K562 (cell line): ENCODE data around the gene IQCC. TPM values are rescaled to one million over a fixed set of nuclear protein-coding genes. Genes with fewer than 3 reads are reported as not detected.

Source experiments
- BRCA1 ChIP-seq, 2 experiments: fragments of 450-650 bp in 1 of 2; sonication (generic) in 1 of 2; formaldehyde crosslinking in 1 of 2; IDR thresholded peaks; 2 replicates each; pipeline versions ENCODE4 v1.5.0 to v1.6.1; 2017 to 2020; ENCODE audit warnings: mild to moderate bottlenecking in 1 of 2, missing genetic modification reagents in 1 of 2
- CAMTA2 ChIP-seq: fragments of 250-450 bp; sonication (Bioruptor Pico); conservative IDR thresholded peaks from 2 replicates; pipeline ENCODE4 v1.5.1; 2022
- CHD4 ChIP-seq: fragments of 200-600 bp; sonication (generic); IDR thresholded peaks from 3 replicates; pipeline ENCODE4 v1.6.1; 2012; ENCODE audit warnings: low read depth, mild to moderate bottlenecking, mixed read lengths, low read length, inconsistent platforms; ENCODE audit not compliant: insufficient read depth, insufficient replicate concordance, poor library complexity, severe bottlenecking
- EP300 ChIP-seq: IDR thresholded peaks from 2 replicates; pipeline ENCODE4 v1.6.1; 2012; ENCODE audit warnings: low read length, improper control_type of control experiment
- ESRRA ChIP-seq: fragments of 450-650 bp; IDR thresholded peaks from 2 replicates; pipeline ENCODE4 v1.6.1; 2014; ENCODE audit warnings: low read depth, mild to moderate bottlenecking, moderate library complexity, borderline replicate concordance
- GTF2A2 ChIP-seq: IDR thresholded peaks from 2 replicates; pipeline ENCODE4 v1.6.1; 2016; ENCODE audit warnings: mild to moderate bottlenecking, missing genetic modification characterization, missing compliant biosample characterization
- GTF2E2 ChIP-seq: fragments of 200-800 bp; sonication (Bioruptor generic); IDR thresholded peaks from 2 replicates; pipeline ENCODE4 v1.6.1; 2016; ENCODE audit warnings: missing genetic modification characterization, missing compliant biosample characterization
- HDAC3 ChIP-seq: fragments of 450-650 bp; IDR thresholded peaks from 2 replicates; pipeline ENCODE4 v1.6.1; 2018; ENCODE audit warnings: borderline replicate concordance, mild to moderate bottlenecking, moderate library complexity; ENCODE audit not compliant: partially characterized antibody
- MIER1 ChIP-seq: fragments of 450-650 bp; IDR thresholded peaks from 2 replicates; pipeline ENCODE4 v1.6.1; 2016; ENCODE audit warnings: antibody characterized with exemption, mild to moderate bottlenecking, low read depth
- NFIX ChIP-seq: fragments of 250-450 bp; sonication (Bioruptor Pico); IDR thresholded peaks from 2 replicates; pipeline ENCODE4 v1.4.0; 2020; ENCODE audit warnings: low read depth, mild to moderate bottlenecking, moderate library complexity
- NR2C2 ChIP-seq, 2 experiments: fragments of 200-800 bp in 1 of 2; sonication (Bioruptor generic) in 1 of 2; sonication (generic) in 1 of 2; formaldehyde crosslinking in 1 of 2; IDR thresholded peaks; 2 replicates each; pipeline versions ENCODE4 v1.6.1 to v1.8.0; 2016 to 2022; ENCODE audit warnings: mild to moderate bottlenecking in 1 of 2, missing compliant biosample characterization in 1 of 2, missing genetic modification characterization in 1 of 2, missing genetic modification reagents in 1 of 2
- POLR2AphosphoS5 ChIP-seq: IDR thresholded peaks from 2 replicates; pipeline ENCODE4 v1.6.1; 2011; ENCODE audit warnings: mild to moderate bottlenecking, low read depth, low read length, moderate library complexity; ENCODE audit not compliant: control insufficient read depth, insufficient read depth
- PTBP1 ChIP-seq: fragments of 200-400 bp; formaldehyde crosslinking; IDR thresholded peaks from 2 replicates; pipeline ENCODE4 v1.6.1; 2017; ENCODE audit warnings: low read depth, low read length
- RAD51 ChIP-seq: fragments of 450-650 bp; IDR thresholded peaks from 2 replicates; pipeline ENCODE4 v1.7.1; 2016; ENCODE audit warnings: low read depth, mild to moderate bottlenecking, borderline replicate concordance
- RBM34 ChIP-seq: fragments of 200-400 bp; formaldehyde crosslinking; IDR thresholded peaks from 2 replicates; pipeline ENCODE4 v1.6.1; 2018; ENCODE audit warnings: low read length, borderline replicate concordance; ENCODE audit not compliant: insufficient read depth
- SETDB1 ChIP-seq: IDR thresholded peaks from one replicate; pipeline ENCODE4 v1.6.1; 2012; ENCODE audit warnings: low read length, control low read depth, inconsistent platforms
- SLC30A9 ChIP-seq: fragments of 250-450 bp; sonication (Bioruptor Pico); IDR thresholded peaks from 2 replicates; pipeline ENCODE4 v1.8.0; 2022; ENCODE audit warnings: mild to moderate bottlenecking, moderate library complexity
- ZBTB8A ChIP-seq: fragments of 450-650 bp; IDR thresholded peaks from 2 replicates; pipeline ENCODE4 v1.6.1; 2018; ENCODE audit warnings: mild to moderate bottlenecking, moderate library complexity; ENCODE audit not compliant: partially characterized antibody
- ZFP36 ChIP-seq: fragments of 150-350 bp; IDR thresholded peaks from 2 replicates; pipeline ENCODE4 v1.6.1; 2018; ENCODE audit warnings: low read length, low read depth; ENCODE audit not compliant: partially characterized antibody
- ZNF121 ChIP-seq: sonication (generic); formaldehyde crosslinking; conservative IDR thresholded peaks from 2 replicates; pipeline ENCODE4 v1.8.0; 2022; ENCODE audit warnings: missing genetic modification reagents
- ZNF507 ChIP-seq: conservative IDR thresholded peaks from 2 replicates; pipeline ENCODE4 v1.6.1; 2017; ENCODE audit warnings: missing genetic modification characterization, missing compliant biosample characterization
- ZNF668 ChIP-seq: fragments of 250-450 bp; sonication (Bioruptor Pico); IDR thresholded peaks from 2 replicates; pipeline ENCODE4 v1.8.0; 2022; ENCODE audit warnings: mild to moderate bottlenecking, inconsistent platforms
- polyA plus RNA-seq, 8 experiments: library from polyadenylated mRNA; depleted of rRNA in 4 of 8; stranded (reverse) in 5 of 8; unstranded in 3 of 8; fragments of >200 nt; fragmentation: Nextera tagmentation in 2 of 8; fragmentation: Illumina TruSeq in 1 of 8; extraction: Ambion mirVana in 2 of 8; extraction: Trizol in 1 of 8; gene quantifications; 2 replicates each; pipeline versions ENCODE4 v1.2.1 to v1.2.3, GENCODE V29; 2011 to 2014; ENCODE audit warnings: inconsistent platforms in 1 of 8, missing spikeins in 1 of 8
- total RNA-seq, 7 experiments: library from RNA; depleted of rRNA in 6 of 7; stranded (reverse); fragments of >200 nt in 6 of 7; fragmentation: Illumina TruSeq in 2 of 7; extraction: Trizol in 2 of 7; gene quantifications; 2 replicates each; pipeline versions ENCODE4 v1.2.1 to v1.2.3, GENCODE V29; 2011 to 2021; ENCODE audit warnings: low replicate concordance in 1 of 7
- TF ChIP-seq, protein P1 (sequence below): sonication (generic); formaldehyde crosslinking; IDR thresholded peaks from 2 replicates; pipeline ENCODE4 v1.5.0; 2020; ENCODE audit warnings: missing genetic modification reagents
- TF ChIP-seq, protein P2 (sequence below): IDR thresholded peaks from 2 replicates; pipeline ENCODE4 v1.6.1; 2011; ENCODE audit not compliant: insufficient read length; ENCODE audit errors: extremely low read depth
- TF ChIP-seq, protein P3 (sequence below): fragments of 250-450 bp; sonication (Bioruptor Pico); IDR thresholded peaks from 2 replicates; pipeline ENCODE4 v1.4.0; 2020; ENCODE audit warnings: mild to moderate bottlenecking

Gene IQCC
- total and polyA plus RNA-seq, 9 of the 15 experiments (the other 6 are each of a cell fraction or from before 2014, with no cell fraction given) = 8.1 to 16.5 (median 10.7) TPM

DNA sequence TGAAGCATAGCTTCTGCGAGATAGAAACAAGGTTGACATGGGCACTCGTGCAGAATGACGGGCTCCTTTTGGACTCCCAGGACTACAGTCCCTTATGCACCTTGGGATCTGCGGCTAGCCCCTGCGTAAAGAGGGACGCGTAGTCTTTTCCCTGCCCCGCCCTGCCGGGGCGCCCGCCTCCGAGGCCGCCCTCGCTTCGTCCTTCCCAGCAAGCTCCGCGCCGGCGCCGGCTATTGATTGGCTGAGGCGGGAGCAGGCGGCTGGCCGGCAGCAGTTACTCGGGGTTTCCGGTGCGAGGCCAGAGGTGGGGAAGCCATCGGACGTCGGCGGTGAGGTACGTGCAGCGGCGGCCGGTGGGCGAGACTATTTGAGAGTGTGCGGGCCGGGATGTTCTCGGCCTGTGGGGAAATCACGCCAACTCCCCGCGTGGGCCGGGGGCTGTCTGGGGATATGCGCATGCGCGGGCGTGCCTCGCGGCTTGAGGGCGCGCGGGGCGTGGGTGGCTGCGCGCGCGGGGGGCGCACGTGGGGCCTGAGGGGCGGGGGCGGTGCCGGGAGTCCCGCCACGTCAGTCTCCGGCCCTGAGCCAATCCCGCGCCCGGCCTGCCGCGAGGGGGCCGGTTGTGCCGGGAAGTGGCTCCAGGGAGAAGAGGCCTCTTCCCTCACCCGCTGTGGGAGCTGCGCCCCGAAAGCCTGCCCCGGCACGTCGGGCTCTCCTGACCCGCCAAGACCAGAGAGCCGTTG lies 25.9 kb upstream of the IQCC start, which contains the start of gene TXLNA (continued):
- TF ChIP-seq, protein P1, sequence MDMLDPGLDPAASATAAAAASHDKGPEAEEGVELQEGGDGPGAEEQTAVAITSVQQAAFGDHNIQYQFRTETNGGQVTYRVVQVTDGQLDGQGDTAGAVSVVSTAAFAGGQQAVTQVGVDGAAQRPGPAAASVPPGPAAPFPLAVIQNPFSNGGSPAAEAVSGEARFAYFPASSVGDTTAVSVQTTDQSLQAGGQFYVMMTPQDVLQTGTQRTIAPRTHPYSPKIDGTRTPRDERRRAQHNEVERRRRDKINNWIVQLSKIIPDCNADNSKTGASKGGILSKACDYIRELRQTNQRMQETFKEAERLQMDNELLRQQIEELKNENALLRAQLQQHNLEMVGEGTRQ (CRISPR knock-in tag) = 0 out of 2 replicates have a peak, but pooled peaks have one; percentile 43
- no peak for TF ChIP-seq MIER1
- no peak for TF ChIP-seq PTBP1
- no peak for TF ChIP-seq SLC30A9 (CRISPR knock-in tag)
- no peak for TF ChIP-seq ZNF507 (tag)
- TF ChIP-seq ZNF668 (CRISPR knock-in tag) = no peak
- TF ChIP-seq ZFP36 = peak; percentile 22
- no peak for TF ChIP-seq ZBTB8A
- TF ChIP-seq NR2C2 (CRISPR knock-in tag; IDR thresholded peaks at IDR 0.05) = peak; percentile 80; the same call in 1 of the 2 replicates
- TF ChIP-seq NR2C2 (tag; IDR thresholded peaks at IDR 0.05) = peak; percentile 93
- peak; percentile 45; the same call in 1 of the 2 replicates for TF ChIP-seq ESRRA
- TF ChIP-seq CHD4 = no peak
- TF ChIP-seq NFIX (CRISPR knock-in tag) = peak; percentile 31; the same call in 1 of the 2 replicates
- TF ChIP-seq, protein P2, sequence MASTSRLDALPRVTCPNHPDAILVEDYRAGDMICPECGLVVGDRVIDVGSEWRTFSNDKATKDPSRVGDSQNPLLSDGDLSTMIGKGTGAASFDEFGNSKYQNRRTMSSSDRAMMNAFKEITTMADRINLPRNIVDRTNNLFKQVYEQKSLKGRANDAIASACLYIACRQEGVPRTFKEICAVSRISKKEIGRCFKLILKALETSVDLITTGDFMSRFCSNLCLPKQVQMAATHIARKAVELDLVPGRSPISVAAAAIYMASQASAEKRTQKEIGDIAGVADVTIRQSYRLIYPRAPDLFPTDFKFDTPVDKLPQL = no peak
- no peak for TF ChIP-seq HDAC3
- TF ChIP-seq SETDB1 = no peak
- TF ChIP-seq POLR2AphosphoS5 = peak; percentile 71; the same call in 1 of the 2 replicates
- TF ChIP-seq RBM34 = 0 out of 2 replicates have a peak, but pooled peaks have one; percentile 83
- TF ChIP-seq BRCA1 (IDR thresholded peaks at IDR 0.05) = no peak
- TF ChIP-seq BRCA1 (CRISPR knock-in tag; IDR thresholded peaks at IDR 0.05) = no peak
- TF ChIP-seq CAMTA2 = peak; percentile 80; the same call in 1 of the 2 replicates
- TF ChIP-seq GTF2E2 (tag) = no peak; the same call in 1 of the 2 replicates
- TF ChIP-seq GTF2A2 (tag) = no peak
- no peak for TF ChIP-seq RAD51
- no peak for TF ChIP-seq EP300
- TF ChIP-seq, protein P3, sequence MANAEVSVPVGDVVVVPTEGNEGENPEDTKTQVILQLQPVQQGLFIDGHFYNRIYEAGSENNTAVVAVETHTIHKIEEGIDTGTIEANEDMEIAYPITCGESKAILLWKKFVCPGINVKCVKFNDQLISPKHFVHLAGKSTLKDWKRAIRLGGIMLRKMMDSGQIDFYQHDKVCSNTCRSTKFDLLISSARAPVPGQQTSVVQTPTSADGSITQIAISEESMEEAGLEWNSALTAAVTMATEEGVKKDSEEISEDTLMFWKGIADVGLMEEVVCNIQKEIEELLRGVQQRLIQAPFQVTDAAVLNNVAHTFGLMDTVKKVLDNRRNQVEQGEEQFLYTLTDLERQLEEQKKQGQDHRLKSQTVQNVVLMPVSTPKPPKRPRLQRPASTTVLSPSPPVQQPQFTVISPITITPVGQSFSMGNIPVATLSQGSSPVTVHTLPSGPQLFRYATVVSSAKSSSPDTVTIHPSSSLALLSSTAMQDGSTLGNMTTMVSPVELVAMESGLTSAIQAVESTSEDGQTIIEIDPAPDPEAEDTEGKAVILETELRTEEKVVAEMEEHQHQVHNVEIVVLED (CRISPR knock-in tag) = peak; percentile 76
- no peak for TF ChIP-seq ZNF121 (CRISPR knock-in tag)
